Naive thymus-derived CD8-positive, alpha-beta T cell (primary cell): ENCODE measurements around the gene CD86. TPM values are rescaled to one million over a fixed set of nuclear protein-coding genes. Genes with fewer than 3 reads are reported as not detected.

Source experiments
- ATAC-seq, 2 donors: fragments of 150-1000 bp; cut with Tn5 transposase in 1 of 2; sonication (Bioruptor Pico), chemical (Tn5 transposase) in 1 of 2; 1 replicate in 1 of 2; 2 replicates in 1 of 2; pipeline ENCODE4 v1.10.0; 2021; ENCODE audit warnings: mild to moderate bottlenecking in 2 of 2, moderate library complexity in 2 of 2
- POLR2A ChIA-PET: fragments of 350-600 bp; sonication (Branson Sonifier 250); formaldehyde crosslinking; loops from one replicate; lab custom pipeline; 2021; ENCODE audit warnings: antibody characterized with exemption; lab: Charles Lee
- DNase-seq, 10 donors: peaks; one replicate each; pipeline versions ENCODE4 v3.0.0 to v3.0.0-alpha.2; 2020 to 2022
- H3K27ac Mint-ChIP-seq, 10 donors: one replicate each; pipeline ENCODE4 v1.8.0; 2020 to 2022; ENCODE audit warnings: mild to moderate bottlenecking in 10 of 10, mixed read lengths in 10 of 10, moderate library complexity in 4 of 10, inconsistent platforms in 1 of 10
- H3K27me3 Mint-ChIP-seq, 5 donors: one replicate each; pipeline ENCODE4 v1.8.0; 2021 to 2022; ENCODE audit warnings: mixed read lengths in 5 of 5
- H3K36me3 Mint-ChIP-seq, 3 donors: one replicate each; pipeline ENCODE4 v1.8.0; 2020 to 2022; ENCODE audit warnings: mixed read lengths in 3 of 3, mild to moderate bottlenecking in 2 of 3, inconsistent platforms in 1 of 3
- H3K4me1 Mint-ChIP-seq, 4 donors: one replicate each; pipeline ENCODE4 v1.8.0; 2021 to 2022; ENCODE audit warnings: mixed read lengths in 4 of 4
- H3K4me3 Mint-ChIP-seq, 10 donors: one replicate each; pipeline ENCODE4 v1.8.0; 2020 to 2022; ENCODE audit warnings: mild to moderate bottlenecking in 10 of 10, mixed read lengths in 10 of 10, moderate library complexity in 6 of 10, inconsistent platforms in 1 of 10
- H3K9me3 Mint-ChIP-seq, 9 donors: one replicate each; pipeline ENCODE4 v1.8.0; 2020 to 2022; ENCODE audit warnings: mixed read lengths in 9 of 9, mild to moderate bottlenecking in 3 of 9, inconsistent platforms in 1 of 9, moderate library complexity in 1 of 9
- polyA plus RNA-seq, 3 donors: library from polyadenylated mRNA; unstranded; fragments of 300-500 nt; fragmentation: Illumina TruSeq; gene quantifications; one replicate each; pipeline ENCODE4 v1.2.3, GENCODE V29; 2021
- total RNA-seq, 8 experiments: library from RNA in 2 of 8; stranded (reverse) in 2 of 8; gene quantifications; one replicate each; pipeline ENCODE4 v1.2.3 and lab custom pipeline; 2021 to 2026

The CD86 gene
- total RNA-seq: under 1 TPM; 0.36 to 0.83 TPM
- under 1 TPM in 1 of 3 donors, not detected in 2; 0.45 TPM for polyA plus RNA-seq
- 0 to 0.08 (median 0) reads per million in 6 experiments for total RNA-seq (lab: John Stamatoyannopoulos, UW)

- peaks cover 0 to 2% (median 0%) of the 10 kb centered on the region in 9 donors for H3K9me3 Mint-ChIP-seq
- POLR2A ChIA-PET: no interaction called here
- peaks cover 0 to 2% (median 0%) of the 10 kb centered on the region in 3 donors for H3K36me3 Mint-ChIP-seq
- peak within 1 kb of the TSS in 1 of 10 donors; percentile 69 for H3K4me3 Mint-ChIP-seq
- no peak for DNase-seq
- peaks cover 24 to 61% (median 31%) of the 10 kb centered on the region in 5 donors for H3K27me3 Mint-ChIP-seq
- peaks cover 0 to 18% (median 0%) of the 10 kb centered on the region in 4 donors for H3K4me1 Mint-ChIP-seq
- peak in 1 of 2 donors; percentile 42 for ATAC-seq
- no peak within 1 kb of the TSS for H3K27ac Mint-ChIP-seq
These were observed at the start of gene CD86 for GRCh38 chr3:122055215-122055614. TSS of gene CD86 (plus strand) at chr3:122055362. CDS start at chr3:122055490, 128 bp downstream.

GRCh38 chr3:122006267-122006666 lies 48.9 kb upstream of the CD86 start:
- H3K9me3 Mint-ChIP-seq: no peaks in the 10 kb centered on the region
- H3K27me3 Mint-ChIP-seq: peaks cover 2 to 25% (median 15%) of the 10 kb centered on the region in 5 donors
- no peak overlapping the region for H3K27ac Mint-ChIP-seq
- POLR2A ChIA-PET: no interaction called here
- H3K36me3 Mint-ChIP-seq: no peaks in the 10 kb centered on the region
- peaks cover 0 to 28% (median 0%) of the 10 kb centered on the region in 4 donors for H3K4me1 Mint-ChIP-seq
- no peak overlapping the region for H3K4me3 Mint-ChIP-seq
- ATAC-seq: no peak
- no peak for DNase-seq

- POLR2A ChIA-PET: no interaction called here
- DNase-seq (no peak), ATAC-seq (no peak)
- peaks cover 0 to 18% (median 0%) of the 10 kb centered on the region in 4 donors for H3K4me1 Mint-ChIP-seq
- H3K9me3 Mint-ChIP-seq: no peaks in the 10 kb centered on the region
- H3K4me3 Mint-ChIP-seq: no peak overlapping the region
- H3K36me3 Mint-ChIP-seq: no peaks in the 10 kb centered on the region
- H3K27me3 Mint-ChIP-seq: peaks cover 0 to 15% (median 7%) of the 10 kb centered on the region in 5 donors
- no peak overlapping the region for H3K27ac Mint-ChIP-seq
These were observed 47.0 kb upstream of the CD86 start for GRCh38 chr3:122008166-122008565.

GRCh38 chr3:122010506-122010905 lies 44.7 kb upstream of the CD86 start:
- DNase-seq: no peak
- no peak overlapping the region for H3K4me3 Mint-ChIP-seq
- H3K9me3 Mint-ChIP-seq: no peaks in the 10 kb centered on the region
- no peak for ATAC-seq
- no peak overlapping the region for H3K27ac Mint-ChIP-seq
- no peaks in the 10 kb centered on the region for H3K36me3 Mint-ChIP-seq
- peaks cover 0 to 14% (median 3%) of the 10 kb centered on the region in 5 donors for H3K27me3 Mint-ChIP-seq
- peaks cover 0 to 4% (median 0%) of the 10 kb centered on the region in 4 donors for H3K4me1 Mint-ChIP-seq
- POLR2A ChIA-PET: no interaction called here

GRCh38 chr3:122011396-122011795 lies 43.8 kb upstream of the CD86 start:
- Mint-ChIP-seq H3K9me3 (peaks cover 0 to 6% (median 0%) of the 10 kb centered on the region in 9 donors), H3K4me3 (no peak overlapping the region), H3K27me3 (peaks cover 6 to 22% (median 8%) of the 10 kb centered on the region in 5 donors), H3K4me1 (peaks cover 0 to 4% (median 0%) of the 10 kb centered on the region in 4 donors), H3K27ac (no peak overlapping the region), H3K36me3 (peaks cover 0 to 4% (median 0%) of the 10 kb centered on the region in 3 donors)
- ATAC-seq (no peak), DNase-seq (no peak)
- POLR2A ChIA-PET: no interaction called here

GRCh38 chr3:122012821-122013220 lies 42.3 kb upstream of the CD86 start:
- no peak for DNase-seq
- Mint-ChIP-seq H3K4me1 (peaks cover 0 to 4% (median 0%) of the 10 kb centered on the region in 4 donors), H3K9me3 (peaks cover 0 to 6% (median 0%) of the 10 kb centered on the region in 9 donors), H3K4me3 (no peak overlapping the region), H3K27ac (no peak overlapping the region), H3K36me3 (peaks cover 0 to 4% (median 0%) of the 10 kb centered on the region in 3 donors), H3K27me3 (peaks cover 13 to 32% (median 16%) of the 10 kb centered on the region in 5 donors)
- no peak for ATAC-seq
- POLR2A ChIA-PET: no interaction called here

- peaks cover 0 to 4% (median 0%) of the 10 kb centered on the region in 3 donors for H3K36me3 Mint-ChIP-seq
- DNase-seq: no peak
- peaks cover 0 to 6% (median 0%) of the 10 kb centered on the region in 9 donors for H3K9me3 Mint-ChIP-seq
- ATAC-seq: no peak
- POLR2A ChIA-PET: no interaction called here
- H3K27ac Mint-ChIP-seq: peak overlapping the region in 1 of 10 donors; percentile 20
- no peak overlapping the region for H3K4me3 Mint-ChIP-seq
- H3K27me3 Mint-ChIP-seq: peaks cover 15 to 39% (median 22%) of the 10 kb centered on the region in 5 donors
- H3K4me1 Mint-ChIP-seq: peaks cover 0 to 4% (median 0%) of the 10 kb centered on the region in 4 donors
These were observed 41.7 kb upstream of the CD86 start for GRCh38 chr3:122013448-122013925.

- Mint-ChIP-seq H3K27ac (no peak overlapping the region), H3K4me1 (peaks cover 0 to 4% (median 0%) of the 10 kb centered on the region in 4 donors), H3K36me3 (peaks cover 0 to 4% (median 0%) of the 10 kb centered on the region in 3 donors), H3K27me3 (peaks cover 15 to 42% (median 28%) of the 10 kb centered on the region in 5 donors), H3K4me3 (no peak overlapping the region), H3K9me3 (peaks cover 0 to 6% (median 0%) of the 10 kb centered on the region in 9 donors)
- ATAC-seq: no peak
- no peak for DNase-seq
- POLR2A ChIA-PET: no interaction called here
These were observed 40.4 kb upstream of the CD86 start for GRCh38 chr3:122014741-122015140.

- peaks cover 33 to 72% (median 48%) of the 10 kb centered on the region in 5 donors for H3K27me3 Mint-ChIP-seq
- H3K4me3 Mint-ChIP-seq: no peak overlapping the region
- ATAC-seq (no peak), DNase-seq (no peak)
- H3K36me3 Mint-ChIP-seq: peaks cover 0 to 7% (median 2%) of the 10 kb centered on the region in 3 donors
- no peak overlapping the region for H3K27ac Mint-ChIP-seq
- peaks cover 2 to 9% (median 5%) of the 10 kb centered on the region in 4 donors for H3K4me1 Mint-ChIP-seq
- peaks cover 0 to 6% (median 0%) of the 10 kb centered on the region in 9 donors for H3K9me3 Mint-ChIP-seq
- POLR2A ChIA-PET: no interaction called here
These were observed 35.7 kb upstream of the CD86 start for GRCh38 chr3:122019493-122019892.

- H3K27ac Mint-ChIP-seq: no peak overlapping the region
- peak overlapping the region in 3 of 10 donors; percentile 15 to 26 (median 23) for H3K4me3 Mint-ChIP-seq
- H3K9me3 Mint-ChIP-seq: peaks cover 0 to 1% (median 0%) of the 10 kb centered on the region in 9 donors
- peaks cover 27 to 62% (median 45%) of the 10 kb centered on the region in 5 donors for H3K27me3 Mint-ChIP-seq
- DNase-seq (no peak), ATAC-seq (no peak)
- POLR2A ChIA-PET: no interaction called here
- peaks cover 2 to 11% (median 5%) of the 10 kb centered on the region in 4 donors for H3K4me1 Mint-ChIP-seq
- H3K36me3 Mint-ChIP-seq: peaks cover 0 to 5% (median 2%) of the 10 kb centered on the region in 3 donors
These were observed 34.1 kb upstream of the CD86 start for GRCh38 chr3:122021037-122021436.

- Mint-ChIP-seq H3K9me3 (no peaks in the 10 kb centered on the region), H3K36me3 (peaks cover 0 to 3% (median 2%) of the 10 kb centered on the region in 3 donors), H3K4me1 (peaks cover 2 to 13% (median 5%) of the 10 kb centered on the region in 4 donors), H3K27me3 (peaks cover 26 to 55% (median 42%) of the 10 kb centered on the region in 5 donors), H3K27ac (no peak within 1 kb of the TSS), H3K4me3 (peak within 1 kb of the TSS; percentile 43 to 87 (median 70))
- peak in 2 of 10 donors; percentile 11 to 18 for DNase-seq
- POLR2A ChIA-PET: no interaction called here
- peak; percentile 46 to 48 for ATAC-seq
These were observed 33.3 kb upstream of the CD86 start, which contains the start of gene ILDR1 for GRCh38 chr3:122021811-122022401. TSS of gene ILDR1 (minus strand) at chr3:122022247. CDS start at chr3:122022077, 170 bp downstream.

- peaks cover 0 to 3% (median 2%) of the 10 kb centered on the region in 3 donors for H3K36me3 Mint-ChIP-seq
- POLR2A ChIA-PET: no interaction called here
- peaks cover 2 to 13% (median 5%) of the 10 kb centered on the region in 4 donors for H3K4me1 Mint-ChIP-seq
- H3K27me3 Mint-ChIP-seq: peaks cover 21 to 43% (median 34%) of the 10 kb centered on the region in 5 donors
- ATAC-seq (no peak), DNase-seq (no peak)
- H3K9me3 Mint-ChIP-seq: no peaks in the 10 kb centered on the region
- no peak overlapping the region for H3K27ac Mint-ChIP-seq
- H3K4me3 Mint-ChIP-seq: peak overlapping the region in 1 of 10 donors; percentile 21
These were observed 31.7 kb upstream of the CD86 start for GRCh38 chr3:122023335-122023910.
